Peyer's patch (tissue), 4 donors: ENCODE data around the gene C4orf54. TPM values are rescaled to one million over a fixed set of nuclear protein-coding genes. Genes with fewer than 3 reads are reported as not detected.

Experiments used
- DNase-seq, 3 donors: peaks; one replicate each; pipeline ENCODE4 v3.0.0-alpha.2; 2017 to 2019
- H3K27ac ChIP-seq, 4 donors: fragments of 200-600 bp; sonication (generic); one replicate each; pipeline ENCODE4 v1.5.1; 2016 to 2019
- H3K27me3 ChIP-seq, 2 donors: fragments of 200-600 bp; sonication (generic); one replicate each; pipeline ENCODE4 v1.5.1; 2019
- H3K36me3 ChIP-seq, 3 donors: fragments of 200-600 bp; sonication (generic); one replicate each; pipeline ENCODE4 v1.5.1; 2016 to 2019
- H3K4me1 ChIP-seq, 4 donors: fragments of 200-600 bp; sonication (generic); one replicate each; pipeline ENCODE4 v1.5.1; 2016 to 2019
- H3K4me3 ChIP-seq, 4 donors: fragments of 200-600 bp; sonication (generic); 1 replicate in 3 of 4; 2 replicates in 1 of 4; pipeline ENCODE4 v1.5.1; 2016 to 2019; ENCODE audit warnings: mild to moderate bottlenecking in 1 of 4
- H3K9me3 ChIP-seq, 4 donors: fragments of 200-600 bp; sonication (generic); one replicate each; pipeline ENCODE4 v1.5.1; 2016 to 2019; ENCODE audit warnings: mild to moderate bottlenecking in 1 of 4
- CTCF ChIP-seq, 6 experiments: fragments of 450-650 bp in 4 of 6; fragments of 200-600 bp in 2 of 6; sonication (generic) in 1 of 6; IDR thresholded peaks; one replicate each; pipeline ENCODE4 v1.5.1; 2017 to 2019; ENCODE audit warnings: antibody characterized with exemption in 6 of 6, mild to moderate bottlenecking in 3 of 6, moderate library complexity in 1 of 6
- POLR2A ChIP-seq, 2 donors: fragments of 450-650 bp; IDR thresholded peaks; one replicate each; pipeline ENCODE4 v1.5.1; 2017; ENCODE audit warnings: antibody characterized with exemption in 2 of 2, mild to moderate bottlenecking in 2 of 2, moderate library complexity in 2 of 2
- total RNA-seq, 4 donors: library from RNA; depleted of rRNA; stranded (reverse); fragments of >200 nt; gene quantifications; one replicate each; pipeline ENCODE4 v1.1.0, GENCODE V29; 2016

Gene C4orf54
- total RNA-seq, 4 donors from 2014 or later = not detected

- TF ChIP-seq CTCF (IDR thresholded peaks at IDR 0.05) (no peak), POLR2A (IDR thresholded peaks at IDR 0.05) (no peak)
- no peak for DNase-seq
- Histone ChIP-seq H3K4me1 (no peaks in the 10 kb centered on the region), H3K4me3 (no peak overlapping the region), H3K36me3 (no peaks in the 10 kb centered on the region), H3K27ac (no peak overlapping the region), H3K27me3 (no peaks in the 10 kb centered on the region), H3K9me3 (no peaks in the 10 kb centered on the region)
These were observed 26.7 kb downstream of the C4orf54 start for GRCh38 chr4:99630857-99631360.

GRCh38 chr4:99629962-99630554 is 27.6 kb downstream of the C4orf54 start:
- DNase-seq = no peak
- Histone ChIP-seq H3K4me3 (no peak overlapping the region), H3K27me3 (no peaks in the 10 kb centered on the region), H3K36me3 (no peaks in the 10 kb centered on the region), H3K27ac (no peak overlapping the region), H3K4me1 (no peaks in the 10 kb centered on the region), H3K9me3 (no peaks in the 10 kb centered on the region)
- no peak for TF ChIP-seq POLR2A (IDR thresholded peaks at IDR 0.05)
- TF ChIP-seq CTCF (IDR thresholded peaks at IDR 0.05) = no peak

GRCh38 chr4:99628040-99628439 is 29.6 kb downstream of the C4orf54 start:
- Histone ChIP-seq H3K36me3 (no peaks in the 10 kb centered on the region), H3K27me3 (no peaks in the 10 kb centered on the region), H3K9me3 (no peaks in the 10 kb centered on the region), H3K4me1 (no peaks in the 10 kb centered on the region), H3K27ac (no peak overlapping the region), H3K4me3 (no peak overlapping the region)
- DNase-seq = no peak
- TF ChIP-seq POLR2A (IDR thresholded peaks at IDR 0.05) (no peak), CTCF (IDR thresholded peaks at IDR 0.05) (no peak)

GRCh38 chr4:99625369-99625768 is 32.3 kb downstream of the C4orf54 start:
- TF ChIP-seq POLR2A (IDR thresholded peaks at IDR 0.05) (no peak), CTCF (IDR thresholded peaks at IDR 0.05) (no peak)
- Histone ChIP-seq H3K27ac (no peak overlapping the region), H3K4me1 (no peaks in the 10 kb centered on the region), H3K27me3 (no peaks in the 10 kb centered on the region), H3K9me3 (no peaks in the 10 kb centered on the region), H3K36me3 (peaks cover 0 to 14% (median 0%) of the 10 kb centered on the region in 3 donors), H3K4me3 (no peak overlapping the region)
- no peak for DNase-seq

- no peaks in the 10 kb centered on the region for H3K9me3 ChIP-seq
- no peak overlapping the region for H3K4me3 ChIP-seq
- H3K27ac ChIP-seq = no peak overlapping the region
These were observed 33.4 kb downstream of the C4orf54 start for GRCh38 chr4:99624141-99624719.

More at GRCh38 chr4:99624141-99624719, 33.4 kb downstream of the C4orf54 start:
- no peak for DNase-seq
- TF ChIP-seq POLR2A (IDR thresholded peaks at IDR 0.05) = no peak
- TF ChIP-seq CTCF (IDR thresholded peaks at IDR 0.05) = no peak
- Histone ChIP-seq H3K27me3 (no peaks in the 10 kb centered on the region), H3K36me3 (peaks cover 0 to 15% (median 0%) of the 10 kb centered on the region in 3 donors), H3K4me1 (no peaks in the 10 kb centered on the region)
